Forelimb muscle (tissue), 1 donor: Measurements from ENCODE around the gene KPNB1. TPM values are rescaled to one million over a fixed set of nuclear protein-coding genes. Genes with fewer than 3 reads are reported as not detected.
A peak's percentile ranks its signal among the peaks of the same experiment; 100 is the strongest.
"Not testable (repeated sequence)": the region's sequence is repeated elsewhere in the genome, so short reads cannot be mapped to it uniquely, and the experiment has no call there.

ENCODE experiments used
- DNase-seq: peaks from one replicate; pipeline ENCODE4 v3.0.0-alpha.2; 2013; ENCODE audit warnings: low read depth
- polyA plus RNA-seq: library from polyadenylated mRNA; unstranded; fragments of 120-200 nt; gene quantifications from one replicate; pipeline ENCODE4 v1.2.1, GENCODE V29; 2013; ENCODE audit not compliant: insufficient read length

Gene KPNB1
- polyA plus RNA-seq, 1 donor: 151 TPM

- no peak for DNase-seq
These were observed 26.9 kb downstream of the KPNB1 start for GRCh38 chr17:47676510-47677165.

GRCh38 chr17:47678196-47678595, 28.5 kb downstream of the KPNB1 start:
- DNase-seq: no peak

DNA sequence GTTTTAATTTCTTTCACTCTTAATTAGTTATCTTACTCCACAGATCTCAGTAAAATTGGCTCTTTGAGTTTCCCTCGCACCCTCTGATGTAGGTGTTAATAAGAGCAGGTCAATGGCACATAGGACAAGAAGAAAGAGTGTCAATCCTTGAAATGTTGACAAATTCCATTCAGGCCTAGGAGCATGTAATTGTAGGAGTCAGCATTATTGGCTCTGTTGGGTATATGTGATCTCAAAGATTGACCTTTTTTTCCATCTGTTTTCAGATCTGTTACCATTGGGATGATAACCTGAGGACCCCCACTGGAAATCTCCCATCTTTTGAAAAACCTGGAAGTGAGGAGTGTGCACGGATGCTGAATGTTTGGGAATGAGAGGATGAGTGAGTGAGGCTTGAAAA, 32.4 kb downstream of the KPNB1 start:
- no peak for DNase-seq

GRCh38 chr17:47682727-47683126, 33.0 kb downstream of the KPNB1 start:
- DNase-seq: not testable (repeated sequence)

DNA sequence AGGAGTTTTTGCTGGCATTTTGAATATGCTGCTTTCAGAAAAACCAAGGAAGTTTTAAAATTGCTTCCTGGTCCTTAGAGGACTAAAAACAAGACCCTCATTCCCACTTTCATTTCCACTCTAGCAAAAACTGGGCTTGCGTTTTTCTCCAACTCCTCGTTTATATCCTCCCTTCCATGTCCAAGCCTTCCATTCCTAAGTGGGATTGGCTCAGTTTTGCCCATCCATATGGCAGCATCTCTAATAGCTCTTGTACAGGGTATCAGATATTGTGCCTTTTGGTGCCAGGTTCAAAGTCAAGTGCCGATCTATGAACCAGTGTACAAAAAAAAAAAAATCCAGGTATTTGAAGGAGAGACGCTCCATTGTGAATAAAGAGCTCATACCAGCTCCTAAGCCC, 34.3 kb downstream of the KPNB1 start:
- no peak for DNase-seq

DNA sequence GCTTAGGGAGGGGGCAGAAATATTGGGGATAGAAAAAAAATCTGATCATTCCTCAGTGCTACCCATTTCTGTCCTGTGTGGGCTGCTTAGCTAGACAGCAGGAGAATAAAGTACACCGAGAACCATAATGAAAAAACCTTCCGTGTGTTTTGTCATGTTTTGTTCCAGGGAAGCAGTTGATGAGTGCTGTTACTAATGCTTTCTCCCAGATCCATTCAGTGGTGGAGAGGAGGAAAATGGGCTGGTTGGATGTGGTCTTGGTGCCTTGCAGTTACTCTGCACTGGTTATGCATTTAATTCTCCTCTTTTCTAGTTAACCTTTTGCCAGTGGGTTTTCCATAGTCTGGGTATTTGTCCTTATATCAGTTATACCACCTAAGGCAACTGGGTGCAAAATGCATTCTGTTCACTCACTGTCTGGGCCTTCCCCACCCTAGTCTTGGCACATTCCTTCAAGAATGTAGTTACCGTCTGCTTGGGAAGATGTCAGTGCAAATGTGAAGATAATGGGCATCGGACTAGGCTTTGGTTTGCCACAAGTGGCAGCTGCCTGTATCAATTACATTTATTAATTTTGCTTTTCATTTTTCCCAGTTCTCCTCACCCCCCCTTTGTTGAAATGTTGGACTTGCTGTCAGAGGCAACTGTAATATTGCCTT, 34.9 kb downstream of the KPNB1 start:
- DNase-seq: no peak

DNA sequence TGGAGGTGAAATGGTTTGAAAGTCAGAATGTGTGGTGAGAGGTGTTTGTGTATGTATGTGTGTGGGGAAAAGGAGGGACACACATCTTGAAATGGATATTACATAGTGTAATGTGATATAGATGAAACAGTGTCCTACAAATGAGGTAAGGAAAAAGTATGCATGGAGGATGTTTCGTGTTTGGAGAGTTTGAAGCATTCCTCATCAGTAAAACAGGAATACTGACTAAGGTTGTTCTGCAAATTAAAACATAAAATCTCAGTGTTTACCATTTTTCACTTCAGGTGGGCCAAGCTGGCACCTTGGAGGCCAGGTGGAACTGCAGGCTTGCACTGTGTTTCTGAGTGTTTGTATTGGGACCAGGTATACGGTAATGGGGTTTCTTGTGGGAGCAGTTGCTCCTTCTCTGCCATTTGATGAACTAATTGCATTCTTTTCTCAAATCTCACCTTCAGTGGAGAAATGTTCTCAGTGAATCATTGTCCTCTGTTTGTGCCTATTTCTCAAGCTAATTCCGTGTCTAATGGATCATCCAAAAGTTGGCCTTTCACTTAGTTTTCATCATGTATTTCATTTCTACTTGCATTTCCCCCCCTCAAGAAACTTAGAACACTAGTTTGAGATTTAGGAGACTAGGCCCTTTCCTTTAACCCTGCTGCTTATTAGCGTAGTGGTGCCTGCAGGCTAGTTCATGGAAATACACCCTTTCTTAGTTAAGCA, 36.0 kb downstream of the KPNB1 start:
- no peak for DNase-seq

- DNase-seq: no peak
These were observed 36.5 kb downstream of the KPNB1 start for GRCh38 chr17:47686276-47686635.

GRCh38 chr17:47686664-47687327, 37.1 kb downstream of the KPNB1 start:
- no peak for DNase-seq

DNA sequence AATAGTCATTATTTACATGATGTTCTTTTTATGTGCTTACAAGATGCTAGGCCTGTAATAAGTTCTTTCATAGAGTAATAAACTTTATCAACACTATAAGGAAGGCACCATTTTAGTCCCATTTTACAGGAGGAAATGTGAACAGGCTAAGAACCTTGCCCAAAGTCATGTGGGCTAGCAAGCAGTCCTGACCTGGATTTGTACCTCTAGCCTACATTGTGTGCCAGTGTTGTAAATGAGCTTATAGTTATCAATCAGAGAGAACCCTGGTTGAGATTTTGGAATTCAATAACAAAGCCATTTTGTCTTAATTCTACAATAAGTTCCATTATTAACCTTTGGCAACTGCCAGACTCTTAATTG, 37.6 kb downstream of the KPNB1 start:
- DNase-seq: no peak

DNA sequence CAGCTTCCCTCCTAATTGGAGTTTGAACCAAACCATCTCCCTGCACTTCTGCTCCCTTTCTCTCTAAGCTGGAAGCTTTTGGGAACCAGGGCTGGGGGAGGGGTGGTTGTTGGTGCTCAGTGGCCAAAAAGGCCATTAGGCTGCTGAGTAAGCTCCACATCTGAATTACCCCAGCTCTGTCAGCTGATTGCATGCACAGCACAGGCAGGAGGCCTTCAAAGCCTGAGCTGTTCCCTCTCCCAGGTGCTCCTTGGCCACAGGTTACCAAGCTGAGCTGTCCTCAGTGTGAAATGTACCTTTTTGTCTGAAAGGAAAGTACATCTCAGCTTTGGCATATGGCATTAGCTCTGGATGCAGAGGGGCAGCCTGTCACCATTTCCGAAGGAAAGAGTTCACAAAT, 38.0 kb downstream of the KPNB1 start:
- no peak for DNase-seq

GRCh38 chr17:47690121-47690520, 40.4 kb downstream of the KPNB1 start:
- no peak for DNase-seq

- DNase-seq: no peak
These were observed 42.6 kb downstream of the KPNB1 start for GRCh38 chr17:47692137-47692894.

DNA sequence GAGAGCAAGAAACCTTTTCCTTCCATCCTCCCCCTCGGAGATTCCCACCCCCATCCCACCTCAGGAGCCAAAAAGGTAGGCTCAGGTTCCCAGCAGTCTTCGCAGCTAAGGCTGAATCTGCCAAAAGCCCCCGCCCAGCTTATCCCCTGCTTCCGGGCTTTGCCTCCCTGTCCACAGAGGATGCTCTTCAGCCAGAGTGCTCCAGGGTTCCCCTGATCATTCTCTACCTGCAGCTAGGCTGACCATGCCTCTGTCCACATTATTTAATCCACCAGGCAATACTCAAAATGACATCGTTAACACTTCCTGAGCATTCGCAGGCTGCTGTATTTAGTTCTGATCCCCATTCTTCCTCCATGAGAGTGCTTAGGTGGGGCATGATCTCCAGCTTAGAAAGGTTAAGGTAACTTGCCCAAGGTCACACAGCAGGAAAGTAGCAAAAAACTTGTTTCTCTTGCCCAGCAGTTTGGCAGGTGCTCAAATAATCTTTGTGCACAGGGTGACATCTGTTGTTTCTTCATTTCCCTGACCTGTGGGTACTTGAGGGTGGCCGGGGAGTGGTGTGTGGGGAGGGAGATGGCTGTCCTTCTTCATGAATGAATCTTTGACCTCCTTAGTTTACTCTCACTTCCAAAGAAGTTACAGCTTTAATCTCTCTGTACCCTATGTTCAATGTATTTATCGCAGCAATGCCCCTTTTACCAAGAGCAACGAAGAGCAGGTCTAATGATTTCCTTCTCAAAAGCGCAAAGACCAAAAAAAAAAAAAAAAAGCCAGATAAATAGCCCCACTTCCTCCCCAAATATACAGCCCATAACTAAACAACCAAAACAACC, 43.4 kb downstream of the KPNB1 start:
- DNase-seq: no peak

DNA sequence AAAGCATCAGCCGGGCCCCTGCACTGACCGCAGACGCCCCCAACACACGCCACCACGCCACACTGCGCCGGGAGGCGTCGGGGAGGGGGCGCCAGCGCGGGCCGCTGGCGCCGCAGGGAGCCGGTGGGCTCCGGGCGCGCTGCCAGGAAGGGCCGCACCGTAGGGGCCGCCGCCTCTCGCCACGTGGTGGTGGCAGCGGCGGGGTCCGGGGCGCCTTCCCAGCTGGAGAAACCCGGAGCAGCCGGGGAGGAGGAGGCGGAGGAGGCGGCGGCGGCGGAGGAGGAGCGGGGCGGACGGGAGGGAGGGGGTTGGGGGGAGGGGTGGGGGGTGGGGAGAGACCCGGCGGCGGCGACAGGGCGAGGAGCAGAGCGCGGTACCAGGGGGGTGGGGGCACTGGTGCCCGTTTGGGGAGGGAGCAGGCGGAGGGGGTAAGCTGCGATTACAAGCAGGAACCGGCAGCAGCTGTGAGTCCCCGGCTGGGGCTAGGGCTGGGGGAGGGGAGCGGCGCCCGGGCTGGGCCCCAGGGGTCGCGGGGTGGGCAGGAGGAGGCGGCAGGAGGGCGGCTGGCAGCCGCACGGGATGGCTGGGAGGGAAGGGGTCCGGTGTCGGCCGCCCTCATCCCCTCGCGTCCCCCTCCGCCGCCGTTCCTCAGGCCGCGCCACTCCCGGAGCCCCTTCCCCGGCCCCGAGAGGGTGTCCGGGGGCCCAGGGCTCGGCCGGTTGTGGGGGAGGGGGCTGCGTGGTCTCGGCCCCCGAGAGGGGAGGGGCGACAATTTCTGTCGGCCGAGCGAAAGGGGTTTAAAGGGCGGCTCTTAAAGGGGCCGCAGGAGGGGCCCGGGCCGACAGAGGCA, 44.2 kb downstream of the KPNB1 start, which contains the start of gene TBKBP1:
Gene TBKBP1 (plus strand): TSS at position 431 of the 850 bp plus-strand sequence. CDS start 1,952 bp downstream, outside the sequence.
- DNase-seq: peak; percentile 32

GRCh38 chr17:47694581-47695428, 45.1 kb downstream of the KPNB1 start:
- no peak for DNase-seq

DNA sequence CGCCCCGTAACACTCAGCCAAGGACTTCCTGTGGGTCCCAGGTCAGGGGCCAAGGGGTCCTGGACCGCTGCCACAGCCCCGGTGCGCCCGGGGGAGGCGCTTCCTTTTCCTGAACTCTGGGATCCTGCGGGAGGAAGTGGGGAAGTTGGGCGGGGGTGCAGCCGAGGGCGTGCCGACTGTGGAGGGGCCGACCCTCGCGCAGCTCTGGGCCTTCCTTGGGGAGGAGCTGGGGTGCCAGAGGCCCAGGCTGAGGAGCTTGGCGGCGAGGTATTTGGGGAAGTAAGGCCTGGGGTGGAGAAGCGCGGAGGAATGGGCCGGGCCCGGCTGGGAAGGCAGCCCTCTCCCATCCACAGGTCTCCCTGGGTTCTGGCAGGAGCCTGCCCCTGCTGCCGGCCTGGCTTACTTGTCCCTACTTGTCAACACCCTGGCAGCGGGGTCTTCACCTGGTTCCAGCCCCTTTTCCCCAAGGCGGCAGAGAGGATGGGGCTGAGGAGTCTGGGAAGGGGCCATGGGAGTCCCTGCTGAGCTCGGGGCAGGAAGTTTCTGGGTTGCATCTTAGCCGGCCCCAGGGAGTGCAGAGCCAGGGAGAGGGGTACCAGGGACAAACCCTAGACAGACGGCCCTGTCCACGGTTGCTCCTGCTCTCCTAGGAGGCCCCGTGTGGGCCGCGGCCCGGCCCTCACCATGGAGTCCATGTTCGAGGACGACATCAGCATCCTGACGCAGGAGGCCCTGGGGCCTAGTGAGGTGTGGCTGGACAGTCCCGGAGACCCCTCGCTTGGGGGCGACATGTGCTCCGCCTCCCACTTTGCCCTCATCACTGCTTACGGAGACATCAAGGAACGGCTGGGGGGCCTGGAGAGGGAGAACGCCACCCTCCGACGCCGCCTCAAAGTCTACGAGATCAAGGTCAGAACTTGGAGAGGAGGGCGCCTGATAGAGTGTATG, 46.0 kb downstream of the KPNB1 start:
- DNase-seq: no peak
